GM21526 (cell line): ENCODE results near the gene ZNF581.

Experiments
- ATAC-seq: cut with Tn5 transposase; IDR thresholded peaks from one replicate; pipeline ENCODE4 v1.9.1; 2021; ENCODE audit warnings: moderate library complexity; ENCODE audit not compliant: unreplicated experiment, low FRiP score

The ZNF581 gene

DNA sequence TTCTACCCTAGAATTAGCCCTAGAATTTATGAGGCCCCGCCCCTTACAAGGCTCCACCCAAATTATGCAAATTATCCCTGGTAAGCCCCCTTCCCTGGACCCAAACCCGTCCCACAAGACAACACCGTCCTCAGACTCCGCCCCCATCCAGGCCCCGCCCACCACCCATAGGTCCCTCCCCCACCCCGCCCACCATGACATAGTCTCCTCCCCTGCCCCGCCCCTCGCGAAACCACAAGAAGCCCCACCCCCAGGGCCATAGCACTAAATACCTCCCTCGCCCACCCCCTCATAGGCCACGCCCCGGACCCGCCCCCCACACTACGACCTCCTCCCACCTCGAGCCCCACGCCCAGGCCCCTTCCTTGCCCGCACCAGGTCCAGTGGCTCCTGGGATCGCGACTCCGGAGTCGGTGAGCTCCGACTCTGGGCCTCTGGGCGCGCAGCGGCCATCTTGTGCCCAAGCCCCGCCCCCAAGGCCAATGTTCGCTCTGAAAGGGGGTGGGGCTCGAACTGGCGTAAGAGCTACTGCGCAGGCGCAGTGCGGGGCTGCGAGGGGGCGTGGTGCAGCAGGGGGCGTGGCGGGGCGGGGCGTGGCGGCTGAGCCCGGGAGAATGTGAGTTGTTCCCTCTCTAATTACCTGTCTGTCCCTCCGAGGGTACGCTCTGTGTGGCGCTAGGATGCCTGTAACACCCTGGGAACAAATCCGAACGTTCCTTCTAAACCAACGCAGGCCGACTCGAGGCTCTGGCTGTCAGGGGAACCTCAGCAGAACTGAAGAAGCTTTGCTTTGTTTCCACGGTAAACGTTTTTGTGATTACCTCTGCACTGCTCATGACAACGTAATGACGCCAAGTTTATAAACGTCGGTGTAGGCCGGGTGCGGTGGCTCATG lies 19.1 kb upstream of the ZNF581 start, which contains the start of gene ZNF784:
Gene ZNF784 (minus strand): TSS at position 458 of the 895 bp plus-strand sequence. CDS start 5 bp downstream, at position 453.
- peak; percentile 53 for ATAC-seq

DNA sequence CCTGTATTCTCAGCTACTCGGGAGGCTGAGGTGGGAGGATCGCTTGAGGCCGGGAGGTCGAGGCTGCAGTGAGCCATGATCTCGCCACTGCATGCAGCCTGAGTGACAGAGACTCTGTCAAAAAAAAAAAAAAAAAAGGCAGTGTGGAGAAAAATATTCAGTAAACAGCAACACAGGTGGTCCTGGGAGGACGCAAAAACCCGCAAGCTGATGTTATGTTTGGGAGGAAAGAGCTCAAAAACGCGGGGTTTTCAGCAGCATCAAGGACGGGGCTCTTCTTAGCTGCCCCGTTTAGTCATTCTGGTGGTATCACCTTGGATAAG lies 18.5 kb upstream of the ZNF581 start:
- ATAC-seq, result no peak

DNA sequence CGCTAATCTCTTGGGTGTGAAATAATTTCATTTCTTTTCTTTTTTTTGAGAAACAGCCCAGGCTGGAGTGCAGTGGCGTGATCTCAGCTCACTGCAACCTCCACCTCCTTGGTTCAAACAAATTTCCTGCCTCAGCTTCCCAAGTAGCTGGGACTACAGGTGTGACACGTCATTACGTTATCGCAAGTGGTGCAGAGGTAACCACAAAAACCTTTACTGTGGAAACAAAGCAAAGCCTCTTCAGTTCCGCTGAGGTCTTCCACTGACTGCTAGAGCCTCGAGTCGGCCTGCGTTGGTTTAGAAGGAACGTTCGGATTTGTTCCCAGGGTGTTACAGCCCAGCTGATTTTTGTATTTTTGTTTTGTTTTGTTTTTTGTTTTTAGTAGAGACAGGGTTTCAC lies 17.1 kb upstream of the ZNF581 start:
- no peak for ATAC-seq

DNA sequence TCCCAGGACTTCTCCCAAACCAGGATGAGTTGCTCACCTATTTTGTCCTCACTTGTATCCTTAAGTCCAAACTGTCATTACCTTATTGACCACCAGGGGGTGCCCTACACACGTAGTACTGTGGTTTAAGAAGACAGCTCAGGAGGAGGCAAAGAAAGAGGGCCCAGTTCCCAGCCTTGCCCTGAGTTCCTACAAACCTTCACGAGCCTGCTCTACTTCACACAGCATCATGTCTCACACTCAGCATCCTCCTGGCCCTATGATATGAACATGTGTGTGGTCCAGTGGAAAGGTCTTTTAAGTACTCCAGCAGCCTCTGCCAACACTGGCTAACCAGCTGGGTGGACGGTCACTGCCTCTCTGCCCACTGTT lies 11.0 kb upstream of the ZNF581 start:
- no peak for ATAC-seq

DNA sequence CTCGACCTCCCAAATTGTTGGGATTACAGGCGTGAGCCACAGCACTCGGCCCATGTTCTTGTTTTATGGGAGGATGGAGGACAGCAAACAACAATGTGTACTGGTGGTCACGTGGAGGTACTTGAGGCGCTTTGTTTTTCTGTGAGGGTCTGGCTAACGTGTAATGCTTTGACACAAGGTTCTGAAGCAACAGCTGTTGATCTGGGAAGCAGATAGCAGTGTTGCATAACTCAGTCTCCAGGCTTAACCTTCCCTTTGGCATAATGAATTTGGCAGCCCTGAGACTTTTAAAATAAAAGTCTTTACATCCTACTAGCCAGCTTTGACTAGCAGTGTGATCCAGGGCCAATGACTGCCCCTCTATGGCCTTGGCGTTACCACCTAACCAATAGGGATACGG lies 9.6 kb upstream of the ZNF581 start:
- ATAC-seq, result no peak

DNA sequence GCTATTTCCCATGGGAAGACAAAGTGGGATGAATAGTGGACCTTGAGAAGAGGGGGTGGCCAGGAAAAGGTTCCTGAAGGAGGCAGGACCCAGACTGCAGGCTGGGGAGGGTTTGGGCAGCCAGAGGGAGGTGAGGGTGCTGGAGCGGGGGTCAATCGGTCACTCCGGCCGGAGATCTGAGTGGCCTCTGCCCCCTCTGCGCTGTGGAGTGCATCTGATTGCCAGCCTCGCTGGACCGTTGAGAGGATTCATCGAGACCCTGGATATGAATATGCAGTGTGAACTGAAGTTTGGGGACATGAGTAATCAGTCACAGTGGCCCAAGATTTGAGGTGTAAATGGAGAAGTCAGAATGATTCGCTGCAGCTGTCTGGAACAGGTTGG lies 8.1 kb upstream of the ZNF581 start:
- ATAC-seq, result no peak

DNA sequence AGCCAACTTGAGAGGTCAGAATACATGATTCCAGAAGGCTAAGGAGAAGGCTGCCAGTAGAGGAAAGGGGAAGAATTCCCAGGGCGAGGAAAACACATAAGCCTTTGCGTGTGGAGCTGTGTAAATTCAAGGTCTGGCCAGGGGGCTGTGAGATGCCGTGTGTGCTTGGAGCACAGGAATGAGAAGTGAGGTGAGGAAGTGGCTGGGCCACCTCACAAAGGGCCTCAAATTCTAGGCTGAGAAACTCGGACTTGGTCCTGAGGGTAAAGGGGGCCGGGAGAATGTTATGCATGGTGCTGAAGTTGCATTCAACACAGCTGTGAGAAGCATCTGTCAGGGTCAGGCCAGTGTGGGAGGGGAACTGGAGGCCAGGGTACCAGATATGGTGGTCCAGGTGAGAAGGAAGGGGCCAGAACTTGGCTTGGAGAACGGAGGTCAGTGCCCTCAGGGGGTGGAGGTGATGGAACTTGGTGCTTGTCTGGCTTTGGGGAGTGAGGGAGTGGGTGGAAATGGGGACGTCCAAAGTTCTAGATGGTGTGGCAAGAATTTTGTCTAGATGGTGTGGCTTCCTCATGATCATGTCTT lies 7.5 kb upstream of the ZNF581 start:
- ATAC-seq, result no peak

DNA sequence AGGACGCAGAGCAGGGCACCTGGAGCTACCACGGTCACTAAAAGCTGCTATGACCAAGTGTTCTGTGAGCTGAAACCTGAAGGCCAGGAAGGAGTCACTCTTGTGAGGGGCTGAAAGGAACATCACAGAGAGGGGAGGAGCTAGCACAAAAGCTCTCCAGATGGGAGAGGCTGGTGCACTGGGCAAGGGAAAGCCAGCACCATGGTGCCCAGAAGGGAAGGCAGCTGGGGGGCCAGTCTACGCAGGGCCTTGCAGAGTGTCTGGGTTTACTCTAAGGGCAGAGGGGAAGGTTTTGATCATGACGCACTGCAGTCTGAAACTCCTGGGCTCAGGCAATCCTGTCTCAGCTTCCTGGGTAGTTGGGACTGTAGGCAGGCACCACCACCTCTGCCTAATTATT lies 6.7 kb upstream of the ZNF581 start:
- no peak for ATAC-seq

DNA sequence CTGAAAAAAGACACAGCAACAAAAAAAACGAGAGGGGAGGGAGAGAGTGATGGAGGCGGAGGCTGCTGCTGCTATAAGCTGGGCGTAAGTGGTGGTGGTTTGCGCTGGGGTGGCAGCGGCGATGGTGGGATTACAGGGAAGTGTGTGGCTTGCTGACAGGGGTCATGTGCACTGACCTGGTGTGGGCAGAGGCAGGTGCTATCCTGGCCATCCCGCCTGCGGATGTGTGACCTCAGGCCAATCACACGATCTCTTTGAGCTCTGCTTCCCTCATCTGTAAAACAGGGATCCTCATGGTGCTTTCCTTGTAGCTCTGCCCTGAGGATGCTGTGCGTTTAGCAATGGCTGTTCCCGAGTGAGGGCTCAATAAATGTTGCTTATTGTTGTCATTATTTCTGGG lies 5.9 kb upstream of the ZNF581 start:
- no peak for ATAC-seq

DNA sequence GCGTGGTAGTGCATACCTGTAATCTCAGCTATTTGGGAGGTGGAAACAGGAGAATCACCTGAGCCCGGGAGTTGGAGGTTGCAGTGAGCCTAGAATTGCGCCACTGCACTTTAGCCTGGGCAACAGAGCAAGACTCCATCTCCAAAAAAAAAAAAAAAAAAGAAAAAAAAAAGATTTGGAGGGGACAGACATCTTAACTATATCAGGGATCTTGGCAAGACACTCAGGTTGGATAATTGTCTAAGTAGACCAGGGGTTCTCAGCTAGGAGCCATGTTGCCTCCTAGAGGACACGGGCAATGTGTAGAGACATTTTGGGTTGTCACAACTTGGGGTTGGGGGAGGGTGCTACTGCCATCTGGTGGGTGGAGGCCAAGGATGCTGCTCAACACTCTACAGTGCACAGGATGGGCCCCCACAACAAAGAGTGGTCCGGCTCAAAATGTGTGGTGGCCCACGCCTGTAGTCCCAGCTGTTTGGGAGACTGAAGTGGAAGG lies 4.5 kb upstream of the ZNF581 start:
- no peak for ATAC-seq

DNA sequence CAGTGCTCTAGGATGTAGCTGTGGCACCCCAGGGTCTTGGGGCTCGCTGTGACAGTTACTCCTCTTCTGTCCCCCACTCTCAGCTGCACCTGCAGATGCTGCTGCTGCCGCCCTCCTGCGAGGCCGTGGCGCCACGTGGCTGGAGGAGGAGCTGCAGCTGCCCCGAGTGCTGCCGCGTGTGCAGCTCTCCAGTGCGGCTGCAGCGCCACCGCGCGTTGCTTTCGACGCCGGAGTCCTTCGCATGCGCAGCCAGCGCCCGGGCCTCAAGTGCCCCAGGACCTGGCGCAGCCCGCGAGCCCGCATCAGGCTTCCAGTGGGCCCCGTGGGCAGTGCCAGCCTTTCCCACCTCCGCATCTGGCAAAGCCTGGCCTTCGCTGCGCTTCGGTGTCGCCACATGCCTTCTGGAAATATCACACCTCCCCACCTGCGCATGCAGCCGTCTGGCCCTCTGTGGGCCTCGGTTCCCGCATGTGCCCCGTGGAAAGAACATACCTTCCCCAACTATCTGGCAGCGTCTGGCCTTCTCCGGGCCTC lies 3.3 kb upstream of the ZNF581 start:
- no peak for ATAC-seq

DNA sequence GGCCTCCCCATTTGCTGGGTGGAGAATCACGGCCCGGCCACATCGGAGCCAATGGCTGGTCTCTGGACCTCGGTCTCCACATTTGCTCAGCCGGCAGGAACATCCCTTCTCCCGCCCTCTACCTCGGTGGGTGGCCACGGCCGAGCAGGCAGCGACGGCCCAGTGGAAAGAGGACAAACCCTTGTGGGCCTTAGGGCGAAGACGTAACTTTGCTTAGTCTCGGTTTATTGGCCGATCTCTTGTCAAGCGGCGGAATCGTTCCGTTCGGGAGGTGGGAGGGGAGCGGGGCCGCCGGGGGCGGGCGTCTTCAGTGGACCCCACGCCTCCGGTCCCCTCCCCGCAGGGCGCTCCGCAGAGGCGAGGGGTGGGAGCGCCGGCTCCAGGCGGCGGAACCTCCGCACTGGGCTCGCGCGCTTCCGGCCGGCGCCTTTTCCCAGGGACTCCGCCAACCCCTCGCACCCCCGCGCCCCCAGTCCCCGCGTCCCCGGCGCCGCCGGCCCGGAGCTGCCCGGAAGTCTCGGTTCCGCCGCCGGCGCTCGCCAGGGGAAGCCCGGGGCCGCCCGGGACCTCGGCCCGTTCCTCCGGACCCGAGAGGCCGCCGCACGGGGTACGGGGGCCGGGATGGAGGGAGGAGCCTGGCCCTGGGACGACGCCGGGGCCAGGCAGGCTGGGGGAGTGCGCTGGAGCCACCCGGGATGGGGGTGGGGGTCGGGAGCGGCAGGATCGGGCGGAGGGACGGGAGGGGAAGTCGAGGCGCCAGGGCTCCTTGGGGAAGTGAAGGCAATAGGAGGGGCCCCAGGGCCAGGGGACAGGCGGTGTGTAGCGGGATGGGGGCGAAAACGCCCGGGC lies 2.6 kb upstream of the ZNF581 start, which contains the start of gene ZNF580:
Gene ZNF580 (plus strand): TSS at position 426 of the 849 bp plus-strand sequence. CDS start 1,507 bp downstream, outside the sequence.
- ATAC-seq, result no peak

DNA sequence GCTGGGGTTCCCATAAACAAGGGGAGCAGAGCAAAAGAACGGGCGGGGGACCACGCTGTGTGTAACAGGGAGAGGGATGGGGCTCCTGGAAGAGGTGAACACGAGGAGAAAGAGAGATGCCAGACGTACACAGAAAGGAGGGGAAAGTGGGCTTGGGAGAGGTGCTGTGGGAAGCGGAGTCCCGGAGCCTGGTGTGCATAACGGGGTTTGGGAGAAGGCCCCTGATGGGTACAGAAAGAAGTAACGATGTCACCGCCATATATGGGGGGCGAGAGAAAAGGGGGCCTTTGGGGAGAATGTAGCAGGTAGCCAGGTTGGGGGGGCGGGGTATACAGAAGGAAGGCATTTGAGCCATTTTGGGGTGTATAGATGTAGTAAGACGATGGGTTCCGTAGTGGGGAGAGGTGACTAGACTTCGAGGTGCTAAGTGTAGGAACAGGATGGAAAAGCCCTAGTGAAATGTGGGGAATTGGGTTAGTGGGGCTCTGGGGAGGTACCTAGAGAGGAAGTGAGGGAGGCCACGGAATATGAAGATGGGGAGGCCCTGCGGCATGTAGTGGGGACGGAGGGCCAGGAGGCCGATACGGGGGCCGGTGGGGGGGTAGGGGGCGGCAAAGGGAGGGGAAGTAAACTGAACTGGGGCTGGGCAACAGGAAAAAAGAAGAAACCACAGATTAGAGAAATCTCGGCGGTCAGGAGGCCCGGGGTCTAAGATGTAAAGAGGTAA lies 1.9 kb upstream of the ZNF581 start:
- no peak for ATAC-seq

DNA sequence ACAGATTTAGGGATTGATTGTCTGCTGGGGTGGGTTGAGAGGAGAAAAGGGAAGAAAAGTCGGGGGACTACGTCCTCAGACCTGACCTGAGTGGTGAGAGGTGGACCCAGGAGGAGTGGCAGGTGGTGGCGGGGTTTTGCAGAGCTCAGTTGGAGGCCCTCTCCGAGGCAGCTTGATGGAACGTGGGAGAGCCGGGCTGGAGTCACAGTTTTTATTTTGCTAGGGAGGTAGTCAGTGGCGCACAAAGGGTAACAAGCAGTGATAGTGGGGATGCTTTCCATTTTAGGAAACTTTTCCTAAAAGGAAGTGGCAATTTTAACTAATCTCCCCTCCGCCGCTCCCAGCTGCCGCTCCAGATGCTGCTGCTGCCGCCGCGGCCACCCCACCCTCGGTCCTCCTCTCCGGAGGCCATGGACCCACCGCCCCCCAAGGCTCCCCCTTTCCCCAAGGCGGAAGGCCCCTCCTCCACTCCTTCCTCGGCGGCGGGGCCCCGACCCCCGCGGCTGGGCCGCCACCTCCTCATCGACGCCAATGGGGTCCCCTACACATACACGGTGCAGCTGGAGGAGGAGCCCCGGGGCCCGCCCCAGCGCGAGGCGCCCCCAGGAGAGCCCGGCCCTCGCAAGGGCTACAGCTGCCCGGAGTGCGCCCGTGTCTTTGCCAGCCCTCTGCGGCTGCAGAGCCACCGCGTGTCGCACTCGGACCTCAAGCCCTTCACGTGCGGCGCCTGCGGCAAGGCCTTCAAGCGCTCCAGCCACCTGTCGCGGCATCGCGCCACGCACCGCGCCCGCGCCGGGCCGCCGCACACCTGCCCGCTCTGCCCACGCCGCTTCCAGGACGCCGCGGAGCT lies 1.1 kb upstream of the ZNF581 start:
- no peak for ATAC-seq

DNA sequence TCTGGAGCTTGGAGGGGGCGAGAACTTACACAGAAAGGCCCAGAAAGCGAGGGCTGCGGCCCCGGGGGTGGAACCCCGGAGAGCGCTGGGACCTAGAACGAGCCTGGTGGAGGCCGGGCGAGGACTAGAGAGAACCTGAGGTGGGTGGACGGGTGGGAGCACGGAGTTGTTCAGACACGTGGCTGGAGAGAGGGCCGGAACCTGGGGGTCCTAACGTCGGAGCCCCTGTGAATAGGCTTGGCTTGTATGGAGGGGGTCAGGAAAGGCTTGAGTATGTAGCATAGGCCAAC lies 383 bp downstream of the ZNF581 start:
- ATAC-seq, result no peak

DNA sequence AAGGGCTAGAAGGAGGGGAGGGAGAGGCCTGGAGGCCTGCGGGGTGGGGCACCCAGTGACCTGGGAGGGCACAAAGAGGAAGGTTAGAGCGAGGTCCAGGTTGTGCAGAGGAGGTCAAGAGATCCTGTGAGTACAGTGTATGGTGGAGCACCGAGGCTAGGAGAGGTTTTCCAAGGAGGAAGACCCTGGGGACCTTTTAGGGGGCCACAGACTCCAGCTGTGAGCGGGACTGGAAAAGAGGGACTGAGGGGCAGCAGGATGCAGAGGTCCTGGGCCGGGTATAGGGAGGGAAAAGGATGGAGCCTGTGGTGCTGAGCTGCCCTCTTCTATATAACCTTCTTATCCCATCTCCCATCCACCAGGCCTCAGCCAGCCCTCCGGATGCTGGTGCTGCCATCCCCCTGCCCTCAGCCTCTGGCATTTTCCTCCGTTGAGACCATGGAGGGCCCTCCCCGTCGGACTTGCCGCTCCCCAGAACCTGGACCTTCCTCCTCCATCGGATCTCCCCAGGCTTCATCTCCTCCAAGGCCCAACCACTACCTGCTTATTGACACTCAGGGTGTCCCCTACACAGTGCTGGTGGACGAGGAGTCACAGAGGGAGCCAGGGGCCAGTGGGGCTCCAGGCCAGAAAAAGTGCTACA lies 863 bp downstream of the ZNF581 start:
- no peak for ATAC-seq

DNA sequence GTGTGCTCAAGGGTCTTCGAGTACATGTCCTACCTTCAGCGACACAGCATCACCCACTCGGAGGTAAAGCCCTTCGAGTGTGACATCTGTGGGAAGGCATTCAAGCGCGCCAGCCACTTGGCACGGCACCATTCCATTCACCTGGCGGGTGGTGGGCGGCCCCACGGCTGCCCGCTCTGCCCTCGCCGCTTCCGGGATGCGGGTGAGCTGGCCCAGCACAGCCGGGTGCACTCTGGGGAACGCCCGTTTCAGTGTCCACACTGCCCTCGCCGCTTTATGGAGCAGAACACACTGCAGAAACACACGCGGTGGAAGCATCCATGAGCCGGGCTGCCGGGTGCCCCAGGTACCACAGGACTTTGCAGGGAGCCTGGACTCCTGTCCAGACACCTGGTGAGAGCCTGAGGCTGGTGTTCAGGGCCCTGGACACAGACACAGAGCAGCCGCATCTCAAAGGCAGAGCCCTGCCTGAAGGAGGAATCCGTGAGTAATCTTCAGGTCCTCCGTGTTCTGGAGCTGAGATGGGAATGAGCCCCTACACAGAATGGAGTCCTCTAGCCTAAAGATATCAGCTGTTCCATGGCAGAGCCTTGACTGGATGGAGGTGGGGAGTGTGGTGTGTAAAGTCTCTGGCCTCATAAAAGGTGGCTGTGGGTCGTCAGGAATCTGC lies 1.5 kb downstream of the ZNF581 start:
- no peak for ATAC-seq

DNA sequence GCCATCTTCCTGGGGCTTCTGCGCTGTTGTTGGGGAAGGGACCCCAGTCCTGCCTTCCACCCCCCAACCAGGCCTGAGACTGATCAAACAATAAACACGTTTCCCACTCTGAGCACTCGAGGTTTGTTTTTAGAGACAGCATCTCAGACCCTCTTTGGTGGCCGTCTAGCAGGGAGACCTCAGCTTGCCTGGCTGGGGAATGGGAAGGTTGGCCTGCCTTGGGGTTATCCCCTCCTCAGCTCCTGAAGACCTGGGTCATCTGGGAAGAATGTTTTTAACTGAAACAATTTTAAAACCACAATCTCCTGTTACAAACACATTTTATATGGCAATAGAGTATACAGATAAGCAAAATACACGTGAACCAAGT lies 2.0 kb downstream of the ZNF581 start:
- no peak for ATAC-seq
